WTC11 (cell line): ENCODE data around the gene TMEM79. TPM values are rescaled to one million over a fixed set of nuclear protein-coding genes. Genes with fewer than 3 reads are reported as not detected.

Source experiments
- ATAC-seq: fragments of 200-7000 bp; cut with Tn5 transposase; 2 replicates; pipeline ENCODE4 v1.10.0; 2021; ENCODE audit warnings: mild to moderate bottlenecking, moderate library complexity
- CTCF ChIA-PET: fragments of 300-600 bp; sonication (Branson Sonifier 250); formaldehyde crosslinking; loops from one replicate; lab custom pipeline; 2021; ENCODE audit warnings: antibody characterized with exemption; lab: Charles Lee
- POLR2A ChIA-PET: fragments of 350-600 bp; sonication (Branson Sonifier 250); formaldehyde crosslinking; loops from one replicate; lab custom pipeline; 2021; ENCODE audit warnings: antibody characterized with exemption; lab: Charles Lee
- DNase-seq: peaks from one replicate; pipeline ENCODE4 v3.0.0; 2021; ENCODE audit warnings: low spot score
- H3K27ac Mint-ChIP-seq: 2 replicates; pipeline ENCODE4 v1.8.0; 2021; ENCODE audit warnings: mixed read lengths
- H3K27me3 Mint-ChIP-seq: 2 replicates; pipeline ENCODE4 v1.8.0; 2021; ENCODE audit warnings: low read depth, mild to moderate bottlenecking, moderate library complexity, mixed read lengths
- H3K36me3 Mint-ChIP-seq: 2 replicates; pipeline ENCODE4 v1.8.0; 2021; ENCODE audit warnings: mixed read lengths
- H3K4me1 Mint-ChIP-seq: 2 replicates; pipeline ENCODE4 v1.8.0; 2022; ENCODE audit warnings: mixed read lengths
- H3K4me3 Mint-ChIP-seq: 2 replicates; pipeline ENCODE4 v1.8.0; 2021; ENCODE audit warnings: mild to moderate bottlenecking, moderate library complexity, mixed read lengths
- H3K9me3 Mint-ChIP-seq: 2 replicates; pipeline ENCODE4 v1.8.0; 2021; ENCODE audit warnings: mixed read lengths
- ATF1 ChIP-seq: sonication (generic); formaldehyde crosslinking; IDR thresholded peaks from 2 replicates; pipeline ENCODE4 v1.8.1; 2023; ENCODE audit warnings: mild to moderate bottlenecking, moderate library complexity, missing genetic modification reagents
- ELF4 ChIP-seq: sonication (generic); formaldehyde crosslinking; IDR thresholded peaks from 2 replicates; pipeline ENCODE4 v1.8.1; 2022; ENCODE audit warnings: low read depth, mild to moderate bottlenecking, moderate library complexity, missing genetic modification reagents
- FOXJ3 ChIP-seq: sonication (generic); formaldehyde crosslinking; IDR thresholded peaks from 2 replicates; pipeline ENCODE4 v1.9.0; 2021; ENCODE audit warnings: missing genetic modification reagents, mild to moderate bottlenecking, borderline replicate concordance
- IRF2 ChIP-seq: sonication (generic); formaldehyde crosslinking; IDR thresholded peaks from 2 replicates; pipeline ENCODE4 v1.8.0; 2022; ENCODE audit warnings: low read depth, missing genetic modification reagents, borderline replicate concordance
- MXD4 ChIP-seq: fragments of 250-450 bp; sonication (Bioruptor Pico); IDR thresholded peaks from 2 replicates; pipeline ENCODE4 v1.8.0; 2021; ENCODE audit warnings: mild to moderate bottlenecking, moderate library complexity, borderline replicate concordance
- NFE2L1 ChIP-seq: sonication (generic); formaldehyde crosslinking; IDR thresholded peaks from 2 replicates; pipeline ENCODE4 v1.8.1; 2023; ENCODE audit warnings: missing genetic modification reagents
- SMAD3 ChIP-seq: sonication (generic); formaldehyde crosslinking; IDR thresholded peaks from 2 replicates; pipeline ENCODE4 v1.8.0; 2022; ENCODE audit warnings: missing genetic modification reagents, mild to moderate bottlenecking, borderline replicate concordance
- SOX15 ChIP-seq: fragments of 250-450 bp; sonication (Bioruptor Pico); IDR thresholded peaks from 2 replicates; pipeline ENCODE4 v1.9.0; 2021; ENCODE audit warnings: mild to moderate bottlenecking
- TEAD1 ChIP-seq: sonication (generic); formaldehyde crosslinking; IDR thresholded peaks from 2 replicates; pipeline ENCODE4 v1.8.0; 2022; ENCODE audit warnings: mild to moderate bottlenecking, missing genetic modification reagents
- ZNF263 ChIP-seq: sonication (generic); formaldehyde crosslinking; IDR thresholded peaks from 2 replicates; pipeline ENCODE4 v1.8.1; 2022; ENCODE audit warnings: low read depth, mild to moderate bottlenecking, moderate library complexity, missing genetic modification reagents
- ZNF317 ChIP-seq: sonication (generic); formaldehyde crosslinking; IDR thresholded peaks from 2 replicates; pipeline ENCODE4 v1.8.1; 2023; ENCODE audit warnings: low read depth, mild to moderate bottlenecking, moderate library complexity, missing genetic modification reagents, borderline replicate concordance
- ZNF423 ChIP-seq: fragments of 250-450 bp; sonication (Bioruptor Pico); IDR thresholded peaks from 2 replicates; pipeline ENCODE4 v2.1.2; 2022; ENCODE audit warnings: mild to moderate bottlenecking, moderate library complexity
- total RNA-seq: library from RNA; stranded (reverse); gene quantifications from 3 replicates; pipeline ENCODE4 v1.2.3, GENCODE V29; 2021
- TF ChIP-seq, protein P1 (sequence below): sonication (generic); formaldehyde crosslinking; IDR thresholded peaks from 2 replicates; pipeline ENCODE4 v1.8.0; 2022; ENCODE audit warnings: missing genetic modification reagents
- TF ChIP-seq, protein P2 (sequence below): fragments of 250-450 bp; sonication (Bioruptor Pico); conservative IDR thresholded peaks from 2 replicates; pipeline ENCODE4 v1.9.0; 2021; ENCODE audit warnings: mild to moderate bottlenecking
- TF ChIP-seq, protein P3 (sequence below): sonication (generic); formaldehyde crosslinking; conservative IDR thresholded peaks from 2 replicates; pipeline ENCODE4 v1.8.1; 2023; ENCODE audit warnings: mild to moderate bottlenecking, low read depth, missing genetic modification reagents, moderate library complexity
- TF ChIP-seq, protein P4 (sequence below): sonication (generic); formaldehyde crosslinking; IDR thresholded peaks from 2 replicates; pipeline ENCODE4 v1.8.0; 2022; ENCODE audit warnings: mild to moderate bottlenecking, missing genetic modification reagents

The TMEM79 gene
- total RNA-seq, 1 experiment from 2014 or later = 2.2 TPM

DNA sequence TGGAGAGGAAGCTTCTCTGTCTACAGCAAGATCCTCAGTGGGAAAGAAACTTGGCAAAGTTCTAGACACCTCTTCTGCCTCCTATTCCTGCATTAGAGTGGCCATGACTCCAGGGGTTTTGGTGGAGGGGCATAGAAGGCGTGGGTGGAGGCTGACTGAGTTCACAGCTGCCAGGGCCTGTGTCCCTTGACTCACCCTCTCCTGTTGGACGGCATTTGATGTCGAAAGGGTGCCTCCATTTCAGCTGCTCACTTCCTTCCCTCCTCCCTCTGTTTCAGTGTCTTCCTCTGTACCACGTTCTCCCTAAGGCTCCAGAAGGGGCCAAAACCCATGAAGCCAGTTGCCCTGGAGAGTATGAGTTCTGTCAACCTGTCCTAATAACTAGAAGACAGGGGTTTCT, 632 bp downstream of the TMEM79 start (continued):
- TF ChIP-seq IRF2 (CRISPR knock-in tag) = no peak
- TF ChIP-seq FOXJ3 (CRISPR knock-in tag) = no peak
- TF ChIP-seq, protein P1, sequence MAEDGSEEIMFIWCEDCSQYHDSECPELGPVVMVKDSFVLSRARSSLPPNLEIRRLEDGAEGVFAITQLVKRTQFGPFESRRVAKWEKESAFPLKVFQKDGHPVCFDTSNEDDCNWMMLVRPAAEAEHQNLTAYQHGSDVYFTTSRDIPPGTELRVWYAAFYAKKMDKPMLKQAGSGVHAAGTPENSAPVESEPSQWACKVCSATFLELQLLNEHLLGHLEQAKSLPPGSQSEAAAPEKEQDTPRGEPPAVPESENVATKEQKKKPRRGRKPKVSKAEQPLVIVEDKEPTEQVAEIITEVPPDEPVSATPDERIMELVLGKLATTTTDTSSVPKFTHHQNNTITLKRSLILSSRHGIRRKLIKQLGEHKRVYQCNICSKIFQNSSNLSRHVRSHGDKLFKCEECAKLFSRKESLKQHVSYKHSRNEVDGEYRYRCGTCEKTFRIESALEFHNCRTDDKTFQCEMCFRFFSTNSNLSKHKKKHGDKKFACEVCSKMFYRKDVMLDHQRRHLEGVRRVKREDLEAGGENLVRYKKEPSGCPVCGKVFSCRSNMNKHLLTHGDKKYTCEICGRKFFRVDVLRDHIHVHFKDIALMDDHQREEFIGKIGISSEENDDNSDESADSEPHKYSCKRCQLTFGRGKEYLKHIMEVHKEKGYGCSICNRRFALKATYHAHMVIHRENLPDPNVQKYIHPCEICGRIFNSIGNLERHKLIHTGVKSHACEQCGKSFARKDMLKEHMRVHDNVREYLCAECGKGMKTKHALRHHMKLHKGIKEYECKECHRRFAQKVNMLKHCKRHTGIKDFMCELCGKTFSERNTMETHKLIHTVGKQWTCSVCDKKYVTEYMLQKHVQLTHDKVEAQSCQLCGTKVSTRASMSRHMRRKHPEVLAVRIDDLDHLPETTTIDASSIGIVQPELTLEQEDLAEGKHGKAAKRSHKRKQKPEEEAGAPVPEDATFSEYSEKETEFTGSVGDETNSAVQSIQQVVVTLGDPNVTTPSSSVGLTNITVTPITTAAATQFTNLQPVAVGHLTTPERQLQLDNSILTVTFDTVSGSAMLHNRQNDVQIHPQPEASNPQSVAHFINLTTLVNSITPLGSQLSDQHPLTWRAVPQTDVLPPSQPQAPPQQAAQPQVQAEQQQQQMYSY (CRISPR knock-in tag) = no peak
- TF ChIP-seq ELF4 = no peak
- no peak for TF ChIP-seq ZNF423 (CRISPR knock-in tag)
- TF ChIP-seq, protein P2, sequence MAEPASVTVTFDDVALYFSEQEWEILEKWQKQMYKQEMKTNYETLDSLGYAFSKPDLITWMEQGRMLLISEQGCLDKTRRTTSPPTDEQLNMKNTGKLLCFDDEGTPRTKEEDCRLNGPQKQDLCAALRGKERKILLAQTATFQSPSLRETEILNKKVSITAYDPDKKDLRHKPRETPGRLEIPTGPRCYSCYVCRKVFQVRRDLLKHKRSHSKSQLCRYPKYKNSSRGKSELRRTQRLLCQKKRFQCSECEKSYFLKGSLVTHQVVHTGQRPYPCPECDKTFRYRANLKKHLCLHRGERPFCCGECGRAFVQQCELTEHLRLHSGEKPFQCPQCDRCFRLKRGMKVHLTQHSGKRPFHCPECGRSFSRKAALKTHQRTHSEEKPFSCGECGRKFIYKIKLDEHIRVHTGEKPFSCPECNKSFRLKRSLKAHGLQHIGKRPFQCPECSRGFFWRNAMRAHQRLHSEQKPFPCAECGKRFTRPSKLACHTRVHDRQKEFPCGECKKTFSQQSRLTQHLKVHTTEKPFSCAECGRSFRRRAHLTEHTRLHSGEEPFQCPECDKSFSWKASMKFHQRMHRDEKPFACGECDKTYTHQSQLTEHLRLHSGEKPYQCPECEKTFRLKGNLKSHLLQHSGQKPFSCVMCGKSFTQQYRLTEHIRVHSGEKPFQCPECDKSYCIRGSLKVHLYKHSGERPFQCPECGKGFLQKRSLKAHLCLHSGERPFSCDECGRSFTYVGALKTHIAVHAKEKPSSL = no peak
- no peak for TF ChIP-seq TEAD1 (CRISPR knock-in tag)
- no peak for TF ChIP-seq MXD4 (CRISPR knock-in tag)
- no peak for TF ChIP-seq NFE2L1 (CRISPR knock-in tag)
- no peak for TF ChIP-seq ATF1 (CRISPR knock-in tag)

DNA sequence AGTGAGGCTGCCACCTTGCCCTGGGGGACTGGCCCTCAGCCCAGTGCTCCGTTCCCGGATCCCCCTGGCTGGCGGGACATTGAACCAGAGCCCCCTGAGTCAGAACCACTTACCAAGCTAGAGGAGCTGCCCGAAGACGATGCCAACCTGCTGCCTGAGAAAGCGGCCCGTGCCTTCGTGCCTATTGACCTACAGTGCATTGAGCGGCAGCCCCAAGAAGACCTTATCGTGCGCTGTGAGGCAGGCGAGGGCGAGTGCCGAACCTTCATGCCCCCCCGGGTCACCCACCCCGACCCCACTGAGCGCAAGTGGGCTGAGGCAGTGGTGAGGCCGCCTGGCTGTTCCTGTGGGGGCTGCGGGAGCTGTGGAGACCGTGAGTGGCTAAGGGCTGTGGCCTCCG, 1.3 kb downstream of the TMEM79 start:
- no peaks in the 10 kb centered on the region for H3K9me3 Mint-ChIP-seq
- ChIA-PET CTCF (no interaction called here), POLR2A (no interaction called here)
- peaks cover 24% of the 10 kb centered on the region for H3K4me1 Mint-ChIP-seq
- no peak overlapping the region for H3K27ac Mint-ChIP-seq
- no peaks in the 10 kb centered on the region for H3K27me3 Mint-ChIP-seq
- H3K4me3 Mint-ChIP-seq = no peak overlapping the region
- H3K36me3 Mint-ChIP-seq = no peaks in the 10 kb centered on the region
- DNase-seq = no peak
- ATAC-seq = no peak
- TF ChIP-seq ZNF317 (CRISPR knock-in tag) = no peak
- TF ChIP-seq, protein P3, sequence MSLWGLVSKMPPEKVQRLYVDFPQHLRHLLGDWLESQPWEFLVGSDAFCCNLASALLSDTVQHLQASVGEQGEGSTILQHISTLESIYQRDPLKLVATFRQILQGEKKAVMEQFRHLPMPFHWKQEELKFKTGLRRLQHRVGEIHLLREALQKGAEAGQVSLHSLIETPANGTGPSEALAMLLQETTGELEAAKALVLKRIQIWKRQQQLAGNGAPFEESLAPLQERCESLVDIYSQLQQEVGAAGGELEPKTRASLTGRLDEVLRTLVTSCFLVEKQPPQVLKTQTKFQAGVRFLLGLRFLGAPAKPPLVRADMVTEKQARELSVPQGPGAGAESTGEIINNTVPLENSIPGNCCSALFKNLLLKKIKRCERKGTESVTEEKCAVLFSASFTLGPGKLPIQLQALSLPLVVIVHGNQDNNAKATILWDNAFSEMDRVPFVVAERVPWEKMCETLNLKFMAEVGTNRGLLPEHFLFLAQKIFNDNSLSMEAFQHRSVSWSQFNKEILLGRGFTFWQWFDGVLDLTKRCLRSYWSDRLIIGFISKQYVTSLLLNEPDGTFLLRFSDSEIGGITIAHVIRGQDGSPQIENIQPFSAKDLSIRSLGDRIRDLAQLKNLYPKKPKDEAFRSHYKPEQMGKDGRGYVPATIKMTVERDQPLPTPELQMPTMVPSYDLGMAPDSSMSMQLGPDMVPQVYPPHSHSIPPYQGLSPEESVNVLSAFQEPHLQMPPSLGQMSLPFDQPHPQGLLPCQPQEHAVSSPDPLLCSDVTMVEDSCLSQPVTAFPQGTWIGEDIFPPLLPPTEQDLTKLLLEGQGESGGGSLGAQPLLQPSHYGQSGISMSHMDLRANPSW (CRISPR knock-in tag) = no peak
- no peak for TF ChIP-seq SMAD3 (CRISPR knock-in tag)
- no peak for TF ChIP-seq ZNF263 (CRISPR knock-in tag)
- no peak for TF ChIP-seq SOX15 (CRISPR knock-in tag)
- no peak for TF ChIP-seq ZNF423 (CRISPR knock-in tag)
- TF ChIP-seq IRF2 (CRISPR knock-in tag) = no peak
- TF ChIP-seq ATF1 (CRISPR knock-in tag) = no peak
- TF ChIP-seq, protein P4, sequence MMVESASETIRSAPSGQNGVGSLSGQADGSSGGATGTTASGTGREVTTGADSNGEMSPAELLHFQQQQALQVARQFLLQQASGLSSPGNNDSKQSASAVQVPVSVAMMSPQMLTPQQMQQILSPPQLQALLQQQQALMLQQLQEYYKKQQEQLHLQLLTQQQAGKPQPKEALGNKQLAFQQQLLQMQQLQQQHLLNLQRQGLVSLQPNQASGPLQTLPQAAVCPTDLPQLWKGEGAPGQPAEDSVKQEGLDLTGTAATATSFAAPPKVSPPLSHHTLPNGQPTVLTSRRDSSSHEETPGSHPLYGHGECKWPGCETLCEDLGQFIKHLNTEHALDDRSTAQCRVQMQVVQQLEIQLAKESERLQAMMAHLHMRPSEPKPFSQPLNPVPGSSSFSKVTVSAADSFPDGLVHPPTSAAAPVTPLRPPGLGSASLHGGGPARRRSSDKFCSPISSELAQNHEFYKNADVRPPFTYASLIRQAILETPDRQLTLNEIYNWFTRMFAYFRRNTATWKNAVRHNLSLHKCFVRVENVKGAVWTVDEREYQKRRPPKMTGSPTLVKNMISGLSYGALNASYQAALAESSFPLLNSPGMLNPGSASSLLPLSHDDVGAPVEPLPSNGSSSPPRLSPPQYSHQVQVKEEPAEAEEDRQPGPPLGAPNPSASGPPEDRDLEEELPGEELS (CRISPR knock-in tag) = no peak
- TF ChIP-seq, protein P2 = no peak
- TF ChIP-seq, protein P1 (CRISPR knock-in tag) = no peak
